Middle frontal gyrus (tissue), 1 donor: ENCODE measurements around the gene ZNF367.
"Not testable (repeated sequence)": the region's sequence is repeated elsewhere in the genome, so short reads cannot be mapped to it uniquely, and the experiment has no call there.

Source experiments
- DNase-seq: peaks from one replicate; pipeline ENCODE4 v3.0.0-alpha.2; 2015; ENCODE audit warnings: low spot score; ENCODE audit errors: extremely low spot score

Gene ZNF367

DNA sequence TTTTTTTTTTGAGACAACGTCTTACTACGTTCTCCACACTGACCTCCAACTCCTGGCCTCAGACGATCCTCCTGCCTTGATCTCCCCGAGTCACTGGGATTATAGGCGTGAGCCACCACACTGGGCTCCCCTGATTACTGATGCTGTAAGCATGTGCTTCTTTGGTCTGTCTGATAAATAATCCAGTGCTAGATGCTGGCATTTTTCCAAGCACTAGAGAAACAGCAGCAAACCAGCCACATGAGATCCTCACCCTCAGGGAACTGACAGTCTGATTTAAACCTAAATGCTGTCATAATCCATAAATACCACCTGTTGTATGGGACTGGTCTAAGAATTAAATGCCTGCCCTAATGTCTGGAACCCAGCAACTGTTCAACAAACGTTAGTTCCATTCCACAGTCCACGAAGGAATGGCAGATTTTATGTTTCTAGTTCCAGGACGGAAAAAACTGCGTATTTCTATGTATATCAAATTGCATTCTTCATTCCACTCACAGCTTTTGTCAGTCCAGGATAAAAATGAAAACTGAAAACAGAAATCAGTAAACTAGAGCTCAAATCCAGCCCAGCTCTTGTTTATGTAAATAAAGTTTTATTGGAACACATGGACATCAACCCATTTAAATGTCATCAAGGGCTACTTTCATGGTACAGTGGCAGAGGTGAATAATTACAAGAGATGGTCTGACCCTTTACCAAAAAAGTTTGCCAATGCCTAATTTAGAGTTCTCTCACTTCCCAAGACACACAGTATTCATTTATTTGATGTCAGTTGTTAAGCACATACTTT lies 54.8 kb downstream of the ZNF367 start:
- DNase-seq: no peak

DNA sequence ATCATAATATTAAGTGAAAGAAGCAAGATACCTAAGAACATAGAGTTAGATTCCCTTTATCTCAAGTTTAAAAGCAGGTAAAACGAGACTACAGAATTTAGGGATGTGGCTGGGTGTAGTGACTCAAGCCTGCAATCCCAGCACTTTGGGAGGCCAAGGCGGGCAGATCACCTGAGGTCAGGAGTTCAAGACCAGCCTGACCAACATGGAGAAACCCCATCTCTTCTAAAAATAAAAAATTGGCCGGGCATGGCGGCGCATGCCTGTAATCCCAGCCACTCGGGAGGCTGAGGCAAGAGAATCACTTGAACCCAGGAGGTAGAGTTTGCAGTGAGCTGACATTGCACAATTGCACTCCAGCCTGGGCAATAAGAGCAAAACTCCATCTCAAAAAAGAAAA lies 56.1 kb downstream of the ZNF367 start:
- not testable (repeated sequence) for DNase-seq

DNA sequence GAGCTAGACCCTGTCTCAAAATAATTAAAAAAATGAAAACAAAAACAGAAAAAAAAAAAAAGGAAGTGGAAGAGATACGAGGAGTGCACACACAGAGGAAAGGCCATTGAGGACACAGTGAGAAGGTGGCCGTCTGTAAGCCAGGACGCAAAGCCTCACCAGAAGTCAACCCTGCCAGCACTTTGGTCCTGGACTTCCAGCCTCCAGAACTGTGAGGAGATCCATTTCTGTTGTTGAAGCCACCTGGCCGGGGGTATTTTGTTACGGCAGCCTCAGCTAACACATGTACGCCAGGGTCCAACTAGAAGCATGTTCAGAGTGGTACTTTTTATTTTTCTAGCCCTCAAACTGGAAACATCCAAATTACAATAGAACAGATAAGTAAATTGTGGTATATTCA lies 56.5 kb downstream of the ZNF367 start:
- DNase-seq: no peak

DNA sequence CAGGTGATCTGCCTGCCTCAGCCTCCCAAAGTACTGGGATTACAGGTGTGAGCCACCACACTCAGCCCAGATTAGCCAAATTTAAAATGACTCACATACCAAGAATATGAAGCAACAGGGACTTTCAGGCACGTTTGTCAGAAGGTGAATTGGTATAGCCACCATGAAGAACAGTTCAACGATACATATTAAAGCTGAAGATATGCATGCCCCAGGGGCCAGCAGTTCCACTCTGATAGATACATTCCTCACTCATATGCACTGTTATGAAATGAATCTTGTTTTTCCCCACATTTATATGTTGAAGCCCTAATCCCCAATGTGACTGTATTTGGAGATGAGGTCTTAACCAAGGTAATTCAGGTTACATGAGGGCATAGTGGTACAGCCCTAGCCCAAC lies 57.2 kb downstream of the ZNF367 start:
- no peak for DNase-seq

DNA sequence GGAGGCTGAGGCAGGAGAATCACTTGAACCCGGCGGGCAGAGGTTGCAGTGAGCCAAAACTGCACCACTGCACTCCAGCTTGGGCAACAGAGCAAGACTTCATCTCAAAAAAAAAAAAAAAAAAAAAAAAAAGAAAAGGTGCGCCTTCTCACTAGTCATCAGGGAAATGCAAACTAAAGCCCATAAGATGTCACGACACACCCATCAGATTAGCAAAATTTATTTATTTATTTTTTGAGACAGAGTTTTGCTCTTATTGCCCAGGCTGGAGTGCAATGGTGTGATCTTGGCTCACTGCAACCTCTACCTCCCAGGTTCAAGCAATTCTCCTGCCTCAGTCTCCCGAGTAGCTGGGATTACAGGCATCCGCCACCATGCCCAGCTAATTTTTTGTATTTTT lies 57.6 kb downstream of the ZNF367 start:
- DNase-seq: not testable (repeated sequence)

DNA sequence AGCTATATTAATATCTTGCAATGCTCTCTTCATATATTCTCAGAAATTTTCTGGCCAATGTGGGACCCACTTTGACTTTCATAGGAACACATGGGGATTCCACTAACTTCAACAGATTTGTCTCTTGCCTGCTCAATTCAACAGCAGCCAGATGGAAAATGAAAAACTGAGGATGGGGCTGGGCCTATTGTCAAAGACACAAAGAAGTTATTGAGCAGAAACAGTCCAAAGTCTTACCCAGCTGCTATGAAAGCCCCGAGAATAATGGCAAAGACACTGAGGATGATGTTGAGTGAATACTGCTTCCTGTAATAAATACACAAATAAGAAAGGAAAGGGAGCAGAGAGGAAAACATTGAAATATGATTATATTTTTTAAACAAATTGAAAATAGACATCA lies 67.3 kb downstream of the ZNF367 start:
- DNase-seq: peak; percentile 48

DNA sequence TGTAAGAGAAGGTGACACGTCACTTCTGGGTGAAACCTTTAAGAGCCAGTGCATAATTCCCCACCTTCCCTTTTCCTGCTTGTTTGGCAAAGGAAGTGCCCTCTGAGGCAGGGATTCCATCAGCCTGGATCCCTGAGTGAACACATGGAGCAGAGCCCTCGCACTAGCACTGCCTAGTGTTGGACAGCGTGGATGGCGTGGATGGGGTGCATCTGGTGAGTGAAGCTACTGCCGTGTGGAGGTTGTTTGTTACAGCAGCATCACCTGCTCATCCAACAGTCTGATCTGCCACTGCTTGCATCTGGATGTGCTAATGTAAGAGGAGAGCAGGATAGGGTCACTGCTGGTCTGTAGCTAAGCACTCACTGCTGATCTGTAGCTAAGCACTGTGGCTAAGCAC lies 69.9 kb downstream of the ZNF367 start:
- DNase-seq: no peak

DNA sequence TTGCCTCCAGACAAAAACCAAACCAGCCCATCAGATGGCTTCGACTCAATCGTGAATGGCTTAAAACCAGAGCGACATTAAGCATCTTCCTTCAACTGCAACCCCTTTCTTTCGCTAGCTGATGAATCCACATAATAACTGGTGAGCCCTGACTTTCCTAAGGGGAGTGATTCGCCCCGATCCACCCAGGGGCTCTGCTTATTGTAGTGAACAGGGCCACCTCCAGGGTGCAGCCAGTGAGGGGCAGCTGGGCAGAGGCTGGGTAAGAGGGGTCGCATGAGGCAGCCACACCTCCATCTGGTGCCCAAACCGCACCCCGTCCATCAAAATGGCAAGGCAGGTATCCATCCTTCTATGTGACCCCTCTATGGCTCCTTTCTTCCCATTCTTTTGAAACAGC lies 72.6 kb downstream of the ZNF367 start:
- DNase-seq: no peak

DNA sequence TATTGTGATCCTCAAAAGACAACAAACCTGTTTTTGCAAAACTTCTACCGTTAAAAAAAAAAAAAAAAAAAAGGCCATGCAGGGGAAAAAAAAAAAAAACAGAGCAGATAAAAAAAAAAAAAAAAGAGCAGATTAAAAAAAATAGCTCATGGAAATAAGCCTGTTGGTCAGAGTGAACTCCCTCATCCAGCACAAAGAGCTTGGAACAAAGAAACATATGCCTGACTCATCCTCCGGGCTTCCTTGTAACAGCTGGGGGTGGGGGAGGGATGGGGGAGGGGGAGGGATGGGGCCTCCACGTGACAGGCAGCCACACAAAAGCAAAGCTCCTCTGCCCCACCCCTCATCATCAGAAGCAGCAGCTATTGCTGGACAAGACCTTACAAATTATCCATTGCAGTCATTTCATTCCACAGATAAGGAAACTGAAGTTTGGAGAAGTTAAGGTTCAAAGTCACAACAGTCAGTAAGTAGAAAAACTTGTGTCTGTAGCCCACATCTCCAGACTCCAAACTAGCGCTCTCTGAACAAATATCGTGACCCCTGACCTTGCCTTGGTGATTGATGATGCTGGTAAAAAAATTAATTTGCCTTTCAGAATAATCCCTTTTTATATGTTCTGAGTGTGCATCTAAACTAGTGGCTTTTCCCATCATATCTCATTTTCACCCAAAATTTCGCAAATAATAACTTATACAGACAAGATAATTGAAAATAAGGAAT lies 73.6 kb downstream of the ZNF367 start:
- DNase-seq: no peak

DNA sequence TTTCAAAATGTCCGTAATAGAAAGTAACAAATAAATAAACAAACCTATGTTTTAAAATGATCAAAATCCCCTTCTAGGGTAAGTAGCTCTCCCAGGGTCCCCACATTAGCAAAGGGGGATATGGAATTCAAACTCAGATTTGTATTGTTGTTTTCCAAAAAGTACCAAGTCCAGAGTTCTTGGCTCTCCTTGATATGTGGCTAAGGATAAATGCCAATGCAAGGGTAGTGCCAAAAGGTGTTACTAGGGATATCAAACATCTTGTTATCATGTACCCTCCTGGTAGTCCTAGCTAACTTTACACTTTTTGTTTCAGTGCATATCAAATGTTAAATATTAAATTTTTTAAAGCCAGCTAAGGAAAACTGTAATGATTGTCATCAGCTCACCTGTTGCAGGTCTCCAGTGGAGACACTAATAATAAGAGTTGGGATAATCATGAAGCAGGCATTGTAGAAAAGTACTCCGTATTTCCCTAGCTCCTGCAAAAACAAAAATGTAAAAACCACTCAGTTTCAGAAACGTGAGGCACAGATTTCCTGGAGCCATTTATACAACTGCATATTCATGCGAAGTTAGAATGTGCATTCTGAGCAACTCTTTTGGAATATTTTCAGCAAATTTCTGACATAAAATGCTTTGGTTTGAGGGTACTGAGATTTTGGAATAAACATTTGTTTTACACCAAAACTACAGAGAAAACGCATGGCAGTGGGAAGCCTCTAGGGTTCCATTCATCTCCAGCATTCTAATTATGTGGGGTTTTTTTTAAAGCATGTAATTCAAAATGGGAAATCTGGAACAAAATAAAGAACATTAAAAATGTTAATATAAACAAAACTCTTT lies 74.4 kb downstream of the ZNF367 start:
- DNase-seq: no peak

DNA sequence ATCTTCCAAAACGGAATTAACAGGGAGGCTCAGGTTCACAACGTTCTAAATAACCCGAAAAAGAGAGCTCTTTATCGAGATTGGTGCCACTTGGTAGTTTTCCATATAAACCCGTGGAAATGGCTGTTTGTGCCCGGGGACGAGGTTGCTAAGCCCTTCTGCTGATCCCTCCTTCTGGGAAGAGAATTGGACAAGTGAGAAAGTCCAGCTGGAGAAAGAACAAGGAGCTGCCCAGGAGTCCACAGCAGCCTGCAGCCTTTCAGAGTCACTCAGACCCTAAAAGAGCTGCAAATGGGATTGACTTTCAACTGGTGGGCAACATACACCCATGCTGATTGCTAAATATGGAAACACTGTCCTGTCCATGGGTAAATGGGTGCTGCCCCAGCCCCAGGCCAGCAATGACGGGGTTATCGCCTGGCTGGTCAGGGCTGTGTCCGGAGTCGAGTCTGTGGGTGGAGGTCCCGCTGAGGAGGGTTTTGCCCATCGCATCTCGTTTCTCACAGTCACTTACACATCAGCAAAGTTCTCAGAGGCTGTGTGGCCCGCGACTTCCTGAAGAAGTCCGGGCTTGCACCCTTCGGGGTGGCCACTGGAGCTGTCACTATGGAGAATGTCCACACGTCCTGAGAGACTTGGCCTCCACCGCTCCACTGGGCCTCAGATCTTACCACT lies 75.5 kb downstream of the ZNF367 start:
- DNase-seq: no peak

DNA sequence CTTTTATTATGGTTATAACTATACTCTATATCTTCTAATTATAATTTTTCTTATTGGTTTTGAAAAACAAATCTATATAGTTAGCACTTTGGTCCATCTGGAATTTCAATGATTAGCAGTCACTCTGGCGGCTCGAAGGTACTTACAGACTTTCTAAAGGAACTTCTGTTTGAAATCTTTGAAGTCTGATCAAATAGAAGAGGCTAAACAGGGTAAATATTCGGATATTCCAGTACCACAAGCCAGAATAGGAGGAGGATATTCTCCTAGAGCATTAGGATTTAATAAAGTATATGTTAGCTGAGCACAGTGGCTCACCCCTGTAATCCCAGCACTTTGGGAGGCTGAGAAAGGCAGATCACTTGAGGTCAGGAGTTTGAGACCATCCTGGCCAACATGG lies 77.5 kb downstream of the ZNF367 start:
- no peak for DNase-seq

DNA sequence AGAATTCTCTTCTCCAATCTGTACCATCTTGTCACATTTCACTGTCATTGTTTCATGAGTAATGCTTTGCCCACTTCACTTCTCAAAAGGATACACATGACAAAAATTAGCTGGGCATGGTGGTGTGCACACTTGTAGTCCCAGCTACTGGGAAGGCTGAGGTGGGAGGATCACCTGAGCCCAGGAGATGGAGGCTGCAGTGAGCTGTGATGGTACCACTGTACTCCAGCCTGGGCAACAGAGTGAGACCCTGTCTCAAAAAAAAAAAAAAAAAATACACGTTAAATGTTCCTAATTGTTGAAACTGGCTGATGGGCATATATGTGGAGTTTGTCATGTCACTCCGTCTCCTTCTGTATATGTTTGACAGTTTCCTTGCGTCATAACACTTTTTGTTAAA lies 79.9 kb downstream of the ZNF367 start:
- no peak for DNase-seq
